Liver (tissue), 9 donors: ENCODE measurements around the gene OR5K2. TPM values are rescaled to one million over a fixed set of nuclear protein-coding genes. Genes with fewer than 3 reads are reported as not detected.

Experiments
- DNase-seq: peaks from one replicate; pipeline ENCODE4 v3.0.0-alpha.2; 2017; ENCODE audit warnings: low spot score
- H3K27ac ChIP-seq, 2 donors: one replicate each; pipeline ENCODE4 v1.7.0; 2013; ENCODE audit warnings: inconsistent platforms in 2 of 2, low read length in 2 of 2, control low read depth in 1 of 2, low read depth in 1 of 2, mild to moderate bottlenecking in 1 of 2
- H3K27me3 ChIP-seq, 4 donors: one replicate each; pipeline versions ENCODE4 v1.6.1 to v1.7.0; 2013; ENCODE audit warnings: low read length in 3 of 4, inconsistent platforms in 1 of 4, mild to moderate bottlenecking in 1 of 4, moderate library complexity in 1 of 4; ENCODE audit not compliant: control insufficient read depth in 4 of 4, insufficient read depth in 4 of 4
- H3K36me3 ChIP-seq, 4 donors: one replicate each; pipeline versions ENCODE4 v1.6.1 to v1.7.0; 2013; ENCODE audit warnings: low read length in 3 of 4, mild to moderate bottlenecking in 3 of 4, low read depth in 1 of 4, moderate library complexity in 1 of 4; ENCODE audit not compliant: control insufficient read depth in 4 of 4, insufficient read depth in 3 of 4
- H3K4me1 ChIP-seq, 4 donors: one replicate each; pipeline versions ENCODE4 v1.6.1 to v1.7.0; 2013; ENCODE audit warnings: low read length in 3 of 4, mild to moderate bottlenecking in 3 of 4, moderate library complexity in 1 of 4; ENCODE audit not compliant: control insufficient read depth in 4 of 4, insufficient read depth in 4 of 4
- H3K4me3 ChIP-seq, 3 donors: one replicate each; pipeline versions ENCODE4 v1.6.1 to v1.7.0; 2013; ENCODE audit warnings: low read length in 3 of 3, control low read depth in 1 of 3, low read depth in 1 of 3, mild to moderate bottlenecking in 1 of 3
- H3K9ac ChIP-seq, 2 donors: one replicate each; pipeline ENCODE4 v1.7.0; 2013; ENCODE audit warnings: low read length in 2 of 2, mild to moderate bottlenecking in 2 of 2, moderate library complexity in 2 of 2, control low read depth in 1 of 2, low read depth in 1 of 2
- H3K9me3 ChIP-seq, 4 donors: one replicate each; pipeline versions ENCODE4 v1.6.1 to v1.7.0; 2013; ENCODE audit warnings: low read length in 3 of 4; ENCODE audit not compliant: control insufficient read depth in 4 of 4
- ATF3 ChIP-seq: IDR thresholded peaks from 2 replicates; pipeline ENCODE4 v1.6.1; 2016; ENCODE audit warnings: antibody characterized with exemption
- EGR1 ChIP-seq, 2 donors: IDR thresholded peaks; 2 replicates each; pipeline ENCODE4 v1.6.1; 2016 to 2018; ENCODE audit warnings: antibody characterized with exemption in 2 of 2, low read depth in 2 of 2
- FOXA2 ChIP-seq: IDR thresholded peaks from 2 replicates; pipeline ENCODE4 v1.6.1; 2016; ENCODE audit warnings: antibody characterized with exemption
- GABPA ChIP-seq, 2 donors: IDR thresholded peaks in 1 of 2; conservative IDR thresholded peaks in 1 of 2; 2 replicates each; pipeline ENCODE4 v1.6.1; 2016; ENCODE audit warnings: antibody characterized with exemption in 2 of 2, mild to moderate bottlenecking in 1 of 2, moderate library complexity in 1 of 2
- HNF4A ChIP-seq, 2 donors: conservative IDR thresholded peaks; 2 replicates each; pipeline ENCODE4 v1.6.1; 2016; ENCODE audit warnings: antibody characterized with exemption in 2 of 2, mild to moderate bottlenecking in 2 of 2
- HNF4G ChIP-seq: IDR thresholded peaks from 2 replicates; pipeline ENCODE4 v1.6.1; 2016; ENCODE audit warnings: antibody characterized with exemption
- JUND ChIP-seq, 2 donors: IDR thresholded peaks; 2 replicates each; pipeline ENCODE4 v1.6.1; 2016; ENCODE audit warnings: antibody characterized with exemption in 2 of 2
- SP1 ChIP-seq: IDR thresholded peaks from 2 replicates; pipeline ENCODE4 v1.6.1; 2018; ENCODE audit warnings: antibody characterized with exemption, mild to moderate bottlenecking
- YY1 ChIP-seq: IDR thresholded peaks from 2 replicates; pipeline ENCODE4 v1.6.1; 2016; ENCODE audit warnings: antibody characterized with exemption, mild to moderate bottlenecking
- WGBS: extraction: QIAGEN DNeasy Blood & Tissue Kit; methylation state at CpG from one replicate; pipeline ENCODE4 v1.1.7; 2013; 5-methylcytosine and 5-hydroxymethylcytosine counted together
- polyA plus RNA-seq, 2 donors: library from polyadenylated mRNA; stranded (reverse) in 1 of 2; unstranded in 1 of 2; fragments of 200-250 nt in 1 of 2; fragments of >200 nt in 1 of 2; fragmentation: Nextera tagmentation in 1 of 2; extraction: Ambion mirVana in 1 of 2; gene quantifications; one replicate each; pipeline versions ENCODE4 v1.2.1 to v1.2.3, GENCODE V29; 2013 to 2015
- total RNA-seq, 2 donors: library from RNA; depleted of rRNA; stranded (reverse); fragments of >200 nt; gene quantifications; one replicate each; pipeline ENCODE4 v1.2.3, GENCODE V29; 2014
- TF ChIP-seq, protein P1 (sequence below): IDR thresholded peaks from 2 replicates; pipeline ENCODE4 v1.6.1; 2016; ENCODE audit warnings: antibody characterized with exemption
- TF ChIP-seq, protein P2 (sequence below): fragments of 150-350 bp; IDR thresholded peaks from 2 replicates; pipeline ENCODE4 v1.5.1; 2017; ENCODE audit warnings: improper control_type of control experiment, low read depth, low read length; ENCODE audit not compliant: missing input control
- TF ChIP-seq, protein P3 (sequence below): IDR thresholded peaks from 2 replicates; pipeline ENCODE4 v1.6.1; 2016; ENCODE audit warnings: antibody characterized with exemption
- TF ChIP-seq, protein P4 (sequence below): IDR thresholded peaks from 2 replicates; pipeline ENCODE4 v1.6.1; 2016; ENCODE audit warnings: antibody characterized with exemption, mild to moderate bottlenecking
- donor health status: healthy.
- donor health status: healthy.
- donor health status: healthy.
- donor health status: healthy.
- donor health status: healthy.

OR5K2 gene
- total and polyA plus RNA-seq, 4 donors, result not detected

GRCh38 chr3:98532275-98532637 is 34.8 kb downstream of the OR5K2 start:
- no peak for DNase-seq
- no peaks in the 10 kb centered on the region for H3K9me3 ChIP-seq

More at GRCh38 chr3:98532275-98532637, 34.8 kb downstream of the OR5K2 start:
- Histone ChIP-seq H3K9ac (no peak overlapping the region), H3K27me3 (no peaks in the 10 kb centered on the region), H3K4me3 (no peak overlapping the region), H3K4me1 (peaks cover 0 to 8% (median 0%) of the 10 kb centered on the region in 4 donors), H3K36me3 (no peaks in the 10 kb centered on the region), H3K27ac (no peak overlapping the region)
- 84% methylated on average over 5 of the region's 5 CpGs for WGBS
- TF ChIP-seq HNF4A (conservative IDR thresholded peaks at IDR 0.05), result no peak
- no peak for TF ChIP-seq ATF3
- no peak for TF ChIP-seq YY1
- TF ChIP-seq, protein P1, sequence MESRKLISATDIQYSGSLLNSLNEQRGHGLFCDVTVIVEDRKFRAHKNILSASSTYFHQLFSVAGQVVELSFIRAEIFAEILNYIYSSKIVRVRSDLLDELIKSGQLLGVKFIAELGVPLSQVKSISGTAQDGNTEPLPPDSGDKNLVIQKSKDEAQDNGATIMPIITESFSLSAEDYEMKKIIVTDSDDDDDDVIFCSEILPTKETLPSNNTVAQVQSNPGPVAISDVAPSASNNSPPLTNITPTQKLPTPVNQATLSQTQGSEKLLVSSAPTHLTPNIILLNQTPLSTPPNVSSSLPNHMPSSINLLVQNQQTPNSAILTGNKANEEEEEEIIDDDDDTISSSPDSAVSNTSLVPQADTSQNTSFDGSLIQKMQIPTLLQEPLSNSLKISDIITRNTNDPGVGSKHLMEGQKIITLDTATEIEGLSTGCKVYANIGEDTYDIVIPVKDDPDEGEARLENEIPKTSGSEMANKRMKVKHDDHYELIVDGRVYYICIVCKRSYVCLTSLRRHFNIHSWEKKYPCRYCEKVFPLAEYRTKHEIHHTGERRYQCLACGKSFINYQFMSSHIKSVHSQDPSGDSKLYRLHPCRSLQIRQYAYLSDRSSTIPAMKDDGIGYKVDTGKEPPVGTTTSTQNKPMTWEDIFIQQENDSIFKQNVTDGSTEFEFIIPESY, result no peak
- TF ChIP-seq JUND (IDR thresholded peaks at IDR 0.05), result no peak
- no peak for TF ChIP-seq SP1
- no peak for TF ChIP-seq FOXA2
- TF ChIP-seq, protein P2, sequence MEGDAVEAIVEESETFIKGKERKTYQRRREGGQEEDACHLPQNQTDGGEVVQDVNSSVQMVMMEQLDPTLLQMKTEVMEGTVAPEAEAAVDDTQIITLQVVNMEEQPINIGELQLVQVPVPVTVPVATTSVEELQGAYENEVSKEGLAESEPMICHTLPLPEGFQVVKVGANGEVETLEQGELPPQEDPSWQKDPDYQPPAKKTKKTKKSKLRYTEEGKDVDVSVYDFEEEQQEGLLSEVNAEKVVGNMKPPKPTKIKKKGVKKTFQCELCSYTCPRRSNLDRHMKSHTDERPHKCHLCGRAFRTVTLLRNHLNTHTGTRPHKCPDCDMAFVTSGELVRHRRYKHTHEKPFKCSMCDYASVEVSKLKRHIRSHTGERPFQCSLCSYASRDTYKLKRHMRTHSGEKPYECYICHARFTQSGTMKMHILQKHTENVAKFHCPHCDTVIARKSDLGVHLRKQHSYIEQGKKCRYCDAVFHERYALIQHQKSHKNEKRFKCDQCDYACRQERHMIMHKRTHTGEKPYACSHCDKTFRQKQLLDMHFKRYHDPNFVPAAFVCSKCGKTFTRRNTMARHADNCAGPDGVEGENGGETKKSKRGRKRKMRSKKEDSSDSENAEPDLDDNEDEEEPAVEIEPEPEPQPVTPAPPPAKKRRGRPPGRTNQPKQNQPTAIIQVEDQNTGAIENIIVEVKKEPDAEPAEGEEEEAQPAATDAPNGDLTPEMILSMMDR, result no peak
- no peak for TF ChIP-seq HNF4G
- no peak for TF ChIP-seq EGR1 (IDR thresholded peaks at IDR 0.05; ENCODE audit: low read depth in 2 of 2)
- TF ChIP-seq, protein P3, sequence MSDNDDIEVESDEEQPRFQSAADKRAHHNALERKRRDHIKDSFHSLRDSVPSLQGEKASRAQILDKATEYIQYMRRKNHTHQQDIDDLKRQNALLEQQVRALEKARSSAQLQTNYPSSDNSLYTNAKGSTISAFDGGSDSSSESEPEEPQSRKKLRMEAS, result no peak
- TF ChIP-seq, protein P4, sequence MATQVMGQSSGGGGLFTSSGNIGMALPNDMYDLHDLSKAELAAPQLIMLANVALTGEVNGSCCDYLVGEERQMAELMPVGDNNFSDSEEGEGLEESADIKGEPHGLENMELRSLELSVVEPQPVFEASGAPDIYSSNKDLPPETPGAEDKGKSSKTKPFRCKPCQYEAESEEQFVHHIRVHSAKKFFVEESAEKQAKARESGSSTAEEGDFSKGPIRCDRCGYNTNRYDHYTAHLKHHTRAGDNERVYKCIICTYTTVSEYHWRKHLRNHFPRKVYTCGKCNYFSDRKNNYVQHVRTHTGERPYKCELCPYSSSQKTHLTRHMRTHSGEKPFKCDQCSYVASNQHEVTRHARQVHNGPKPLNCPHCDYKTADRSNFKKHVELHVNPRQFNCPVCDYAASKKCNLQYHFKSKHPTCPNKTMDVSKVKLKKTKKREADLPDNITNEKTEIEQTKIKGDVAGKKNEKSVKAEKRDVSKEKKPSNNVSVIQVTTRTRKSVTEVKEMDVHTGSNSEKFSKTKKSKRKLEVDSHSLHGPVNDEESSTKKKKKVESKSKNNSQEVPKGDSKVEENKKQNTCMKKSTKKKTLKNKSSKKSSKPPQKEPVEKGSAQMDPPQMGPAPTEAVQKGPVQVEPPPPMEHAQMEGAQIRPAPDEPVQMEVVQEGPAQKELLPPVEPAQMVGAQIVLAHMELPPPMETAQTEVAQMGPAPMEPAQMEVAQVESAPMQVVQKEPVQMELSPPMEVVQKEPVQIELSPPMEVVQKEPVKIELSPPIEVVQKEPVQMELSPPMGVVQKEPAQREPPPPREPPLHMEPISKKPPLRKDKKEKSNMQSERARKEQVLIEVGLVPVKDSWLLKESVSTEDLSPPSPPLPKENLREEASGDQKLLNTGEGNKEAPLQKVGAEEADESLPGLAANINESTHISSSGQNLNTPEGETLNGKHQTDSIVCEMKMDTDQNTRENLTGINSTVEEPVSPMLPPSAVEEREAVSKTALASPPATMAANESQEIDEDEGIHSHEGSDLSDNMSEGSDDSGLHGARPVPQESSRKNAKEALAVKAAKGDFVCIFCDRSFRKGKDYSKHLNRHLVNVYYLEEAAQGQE, result no peak
- no peak for TF ChIP-seq GABPA (IDR thresholded peaks at IDR 0.05 in 1 of 2, conservative IDR thresholded peaks at IDR 0.05 in 1 of 2)
